PC-3 (cell line): ENCODE data around the gene CPVL.

ENCODE experiments used
- EZH2 ChIP-seq: fragments of 300-600 bp; sonication (generic); IDR thresholded peaks from one replicate; pipeline ENCODE4 v1.6.1; 2017; ENCODE audit warnings: antibody characterized with exemption, mild to moderate bottlenecking, low read length; ENCODE audit not compliant: unreplicated experiment
- EZH2phosphoT487 ChIP-seq: fragments of 300-600 bp; sonication (generic); IDR thresholded peaks from 2 replicates; pipeline ENCODE4 v1.6.1; 2018; ENCODE audit warnings: mild to moderate bottlenecking, antibody characterized with exemption, low read length, borderline replicate concordance
- TF ChIP-seq, protein P1 (sequence below): fragments of 300-600 bp; sonication (generic); conservative IDR thresholded peaks from 2 replicates; pipeline ENCODE4 v1.5.1; 2017; ENCODE audit warnings: antibody characterized with exemption, low read depth, mild to moderate bottlenecking, low read length

DNA sequence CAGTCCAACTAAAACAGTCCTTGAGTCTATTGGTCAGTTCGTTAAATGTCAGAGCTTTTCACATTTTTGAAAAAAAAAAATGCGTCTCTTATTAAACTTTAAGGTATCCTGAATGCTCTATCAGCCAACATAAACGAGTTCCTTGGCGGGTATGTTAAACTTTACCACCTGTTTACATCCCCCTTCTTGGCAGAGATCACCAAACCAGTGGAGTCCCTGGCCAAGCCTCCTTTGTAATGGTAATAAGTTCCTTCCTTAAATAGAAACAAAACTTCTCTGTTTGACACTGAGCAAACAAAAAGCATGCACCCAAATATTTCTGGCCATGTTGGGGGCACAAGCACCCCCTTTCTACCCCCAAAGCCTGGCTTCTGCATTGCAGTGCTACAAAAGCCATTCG is 191.4 kb downstream of the CPVL start:
- TF ChIP-seq, protein P1, sequence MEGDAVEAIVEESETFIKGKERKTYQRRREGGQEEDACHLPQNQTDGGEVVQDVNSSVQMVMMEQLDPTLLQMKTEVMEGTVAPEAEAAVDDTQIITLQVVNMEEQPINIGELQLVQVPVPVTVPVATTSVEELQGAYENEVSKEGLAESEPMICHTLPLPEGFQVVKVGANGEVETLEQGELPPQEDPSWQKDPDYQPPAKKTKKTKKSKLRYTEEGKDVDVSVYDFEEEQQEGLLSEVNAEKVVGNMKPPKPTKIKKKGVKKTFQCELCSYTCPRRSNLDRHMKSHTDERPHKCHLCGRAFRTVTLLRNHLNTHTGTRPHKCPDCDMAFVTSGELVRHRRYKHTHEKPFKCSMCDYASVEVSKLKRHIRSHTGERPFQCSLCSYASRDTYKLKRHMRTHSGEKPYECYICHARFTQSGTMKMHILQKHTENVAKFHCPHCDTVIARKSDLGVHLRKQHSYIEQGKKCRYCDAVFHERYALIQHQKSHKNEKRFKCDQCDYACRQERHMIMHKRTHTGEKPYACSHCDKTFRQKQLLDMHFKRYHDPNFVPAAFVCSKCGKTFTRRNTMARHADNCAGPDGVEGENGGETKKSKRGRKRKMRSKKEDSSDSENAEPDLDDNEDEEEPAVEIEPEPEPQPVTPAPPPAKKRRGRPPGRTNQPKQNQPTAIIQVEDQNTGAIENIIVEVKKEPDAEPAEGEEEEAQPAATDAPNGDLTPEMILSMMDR = no peak
- TF ChIP-seq EZH2phosphoT487 (no peak), EZH2 (no peak)
